HEK293 (cell line): ENCODE measurements around the gene DRC7.

Experiments used
- MZF1 ChIP-seq: fragments of 450-650 bp; formaldehyde crosslinking; IDR thresholded peaks from 2 replicates; pipeline ENCODE4 v1.5.1; 2017; ENCODE audit warnings: missing biosample characterization, missing genetic modification characterization, borderline replicate concordance
- ZNF138 ChIP-seq: fragments of 450-650 bp; formaldehyde crosslinking; IDR thresholded peaks from 2 replicates; pipeline ENCODE4 v1.5.1; 2016; ENCODE audit warnings: missing biosample characterization, missing genetic modification characterization, borderline replicate concordance
- ZNF391 ChIP-seq: fragments of 450-650 bp; formaldehyde crosslinking; IDR thresholded peaks from 2 replicates; pipeline ENCODE4 v1.5.1; 2016; ENCODE audit warnings: low read depth, missing biosample characterization, missing genetic modification characterization, borderline replicate concordance
- ZNF514 ChIP-seq: fragments of 450-650 bp; formaldehyde crosslinking; IDR thresholded peaks from 2 replicates; pipeline ENCODE4 v1.5.1; 2016; ENCODE audit warnings: missing biosample characterization, missing genetic modification characterization
- ZNF558 ChIP-seq: fragments of 450-650 bp; formaldehyde crosslinking; IDR thresholded peaks from 2 replicates; pipeline ENCODE4 v1.5.1; 2016; ENCODE audit warnings: missing biosample characterization, missing genetic modification characterization
- ZNF629 ChIP-seq: fragments of 450-650 bp; formaldehyde crosslinking; IDR thresholded peaks from 2 replicates; pipeline ENCODE4 v1.5.1; 2017; ENCODE audit warnings: missing biosample characterization, missing genetic modification characterization
- ZNF777 ChIP-seq: fragments of 450-650 bp; formaldehyde crosslinking; IDR thresholded peaks from 2 replicates; pipeline ENCODE4 v1.5.1; 2017; ENCODE audit warnings: missing biosample characterization, missing genetic modification characterization, borderline replicate concordance
- TF ChIP-seq, protein P1 (sequence below): fragments of 450-650 bp; formaldehyde crosslinking; IDR thresholded peaks from 2 replicates; pipeline ENCODE4 v1.5.1; 2016; ENCODE audit warnings: missing biosample characterization, missing genetic modification characterization, borderline replicate concordance
- TF ChIP-seq, protein P2 (sequence below): fragments of 450-650 bp; formaldehyde crosslinking; IDR thresholded peaks from 2 replicates; pipeline ENCODE4 v1.5.1; 2016; ENCODE audit warnings: missing biosample characterization, missing genetic modification characterization
- TF ChIP-seq, protein P3 (sequence below): fragments of 450-650 bp; formaldehyde crosslinking; IDR thresholded peaks from 2 replicates; pipeline ENCODE4 v1.5.1; 2016; ENCODE audit warnings: missing biosample characterization, missing genetic modification characterization

DNA sequence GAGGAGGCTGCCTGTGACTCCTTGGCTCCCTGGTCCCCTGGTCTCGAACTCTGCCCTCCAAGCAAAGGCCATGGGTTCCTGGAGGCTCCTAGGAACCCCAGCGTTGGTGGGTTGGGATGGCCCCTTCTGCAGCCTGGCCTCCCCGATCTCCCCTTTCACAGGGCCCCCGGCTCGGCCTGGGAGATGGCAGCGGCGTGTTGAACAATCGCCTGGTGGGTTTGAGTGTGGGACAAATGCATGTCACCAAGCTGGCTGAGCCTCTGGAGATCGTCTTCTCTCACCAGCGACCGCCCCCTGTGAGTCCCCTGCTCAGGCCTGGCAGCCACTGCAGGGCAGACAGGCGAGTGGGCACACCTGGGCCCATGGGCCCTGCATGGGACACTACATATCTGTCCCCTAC is 15.6 kb upstream of the DRC7 start:
- TF ChIP-seq ZNF514: no peak
- TF ChIP-seq, protein P1, sequence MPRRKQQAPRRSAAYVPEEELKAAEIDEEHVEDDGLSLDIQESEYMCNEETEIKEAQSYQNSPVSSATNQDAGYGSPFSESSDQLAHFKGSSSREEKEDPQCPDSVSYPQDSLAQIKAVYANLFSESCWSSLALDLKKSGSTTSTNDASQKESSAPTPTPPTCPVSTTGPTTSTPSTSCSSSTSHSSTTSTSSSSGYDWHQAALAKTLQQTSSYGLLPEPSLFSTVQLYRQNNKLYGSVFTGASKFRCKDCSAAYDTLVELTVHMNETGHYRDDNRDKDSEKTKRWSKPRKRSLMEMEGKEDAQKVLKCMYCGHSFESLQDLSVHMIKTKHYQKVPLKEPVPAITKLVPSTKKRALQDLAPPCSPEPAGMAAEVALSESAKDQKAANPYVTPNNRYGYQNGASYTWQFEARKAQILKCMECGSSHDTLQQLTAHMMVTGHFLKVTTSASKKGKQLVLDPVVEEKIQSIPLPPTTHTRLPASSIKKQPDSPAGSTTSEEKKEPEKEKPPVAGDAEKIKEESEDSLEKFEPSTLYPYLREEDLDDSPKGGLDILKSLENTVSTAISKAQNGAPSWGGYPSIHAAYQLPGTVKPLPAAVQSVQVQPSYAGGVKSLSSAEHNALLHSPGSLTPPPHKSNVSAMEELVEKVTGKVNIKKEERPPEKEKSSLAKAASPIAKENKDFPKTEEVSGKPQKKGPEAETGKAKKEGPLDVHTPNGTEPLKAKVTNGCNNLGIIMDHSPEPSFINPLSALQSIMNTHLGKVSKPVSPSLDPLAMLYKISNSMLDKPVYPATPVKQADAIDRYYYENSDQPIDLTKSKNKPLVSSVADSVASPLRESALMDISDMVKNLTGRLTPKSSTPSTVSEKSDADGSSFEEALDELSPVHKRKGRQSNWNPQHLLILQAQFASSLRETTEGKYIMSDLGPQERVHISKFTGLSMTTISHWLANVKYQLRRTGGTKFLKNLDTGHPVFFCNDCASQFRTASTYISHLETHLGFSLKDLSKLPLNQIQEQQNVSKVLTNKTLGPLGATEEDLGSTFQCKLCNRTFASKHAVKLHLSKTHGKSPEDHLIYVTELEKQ (tag by site-specific recombination): no peak
- TF ChIP-seq, protein P2, sequence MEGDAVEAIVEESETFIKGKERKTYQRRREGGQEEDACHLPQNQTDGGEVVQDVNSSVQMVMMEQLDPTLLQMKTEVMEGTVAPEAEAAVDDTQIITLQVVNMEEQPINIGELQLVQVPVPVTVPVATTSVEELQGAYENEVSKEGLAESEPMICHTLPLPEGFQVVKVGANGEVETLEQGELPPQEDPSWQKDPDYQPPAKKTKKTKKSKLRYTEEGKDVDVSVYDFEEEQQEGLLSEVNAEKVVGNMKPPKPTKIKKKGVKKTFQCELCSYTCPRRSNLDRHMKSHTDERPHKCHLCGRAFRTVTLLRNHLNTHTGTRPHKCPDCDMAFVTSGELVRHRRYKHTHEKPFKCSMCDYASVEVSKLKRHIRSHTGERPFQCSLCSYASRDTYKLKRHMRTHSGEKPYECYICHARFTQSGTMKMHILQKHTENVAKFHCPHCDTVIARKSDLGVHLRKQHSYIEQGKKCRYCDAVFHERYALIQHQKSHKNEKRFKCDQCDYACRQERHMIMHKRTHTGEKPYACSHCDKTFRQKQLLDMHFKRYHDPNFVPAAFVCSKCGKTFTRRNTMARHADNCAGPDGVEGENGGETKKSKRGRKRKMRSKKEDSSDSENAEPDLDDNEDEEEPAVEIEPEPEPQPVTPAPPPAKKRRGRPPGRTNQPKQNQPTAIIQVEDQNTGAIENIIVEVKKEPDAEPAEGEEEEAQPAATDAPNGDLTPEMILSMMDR (tag by site-specific recombination): no peak
- no peak for TF ChIP-seq MZF1 (tag by site-specific recombination)
- TF ChIP-seq ZNF629 (tag by site-specific recombination): no peak
- no peak for TF ChIP-seq ZNF138
- TF ChIP-seq ZNF391 (tag by site-specific recombination): no peak
- TF ChIP-seq, protein P3, sequence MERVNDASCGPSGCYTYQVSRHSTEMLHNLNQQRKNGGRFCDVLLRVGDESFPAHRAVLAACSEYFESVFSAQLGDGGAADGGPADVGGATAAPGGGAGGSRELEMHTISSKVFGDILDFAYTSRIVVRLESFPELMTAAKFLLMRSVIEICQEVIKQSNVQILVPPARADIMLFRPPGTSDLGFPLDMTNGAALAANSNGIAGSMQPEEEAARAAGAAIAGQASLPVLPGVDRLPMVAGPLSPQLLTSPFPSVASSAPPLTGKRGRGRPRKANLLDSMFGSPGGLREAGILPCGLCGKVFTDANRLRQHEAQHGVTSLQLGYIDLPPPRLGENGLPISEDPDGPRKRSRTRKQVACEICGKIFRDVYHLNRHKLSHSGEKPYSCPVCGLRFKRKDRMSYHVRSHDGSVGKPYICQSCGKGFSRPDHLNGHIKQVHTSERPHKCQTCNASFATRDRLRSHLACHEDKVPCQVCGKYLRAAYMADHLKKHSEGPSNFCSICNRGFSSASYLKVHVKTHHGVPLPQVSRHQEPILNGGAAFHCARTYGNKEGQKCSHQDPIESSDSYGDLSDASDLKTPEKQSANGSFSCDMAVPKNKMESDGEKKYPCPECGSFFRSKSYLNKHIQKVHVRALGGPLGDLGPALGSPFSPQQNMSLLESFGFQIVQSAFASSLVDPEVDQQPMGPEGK (tag by site-specific recombination): no peak
- TF ChIP-seq ZNF558 (tag by site-specific recombination): no peak
- no peak for TF ChIP-seq ZNF777
